HCT116 (cell line): ENCODE data around the gene NPHP3. TPM values are rescaled to one million over a fixed set of nuclear protein-coding genes. Genes with fewer than 3 reads are reported as not detected.

ENCODE experiments used
- ATAC-seq: fragments of 200-7000 bp; cut with Tn5 transposase; 2 replicates; pipeline ENCODE4 v1.9.1; 2020; ENCODE audit warnings: mild to moderate bottlenecking, moderate library complexity
- BruUV-seq: library from RNA; stranded (reverse); fragments of 400-500 nt; replicated peaks from 2 replicates; lab custom pipeline; 2021; lab: Mats Ljungman, UMichigan
- CTCF ChIA-PET: fragments of 300-600 bp; sonication (Branson Sonifier 250); formaldehyde crosslinking; loops from one replicate; lab custom pipeline; 2021; ENCODE audit warnings: antibody characterized with exemption; lab: Charles Lee
- POLR2A ChIA-PET: fragments of 300-600, 350-600 bp; sonication (Branson Sonifier 250); formaldehyde crosslinking; loops from one replicate; lab custom pipeline; 2021; ENCODE audit warnings: antibody characterized with exemption; lab: Charles Lee
- RAD21 ChIA-PET, 2 experiments: fragments of 300-600 bp; sonication (Branson Sonifier 250); formaldehyde crosslinking; loops; one replicate each; lab custom pipeline; 2023; ENCODE audit warnings: low total read pairs in 2 of 2; ENCODE audit not compliant: uncharacterized antibody in 2 of 2, unreplicated experiment in 2 of 2, low non-redundant PET in 1 of 2; lab: Charles Lee
- DNase-seq: peaks from one replicate; pipeline ENCODE4 v3.0.0-alpha.2; 2010; ENCODE audit warnings: low read depth, low spot score
- H2AFZ ChIP-seq: fragments of 200-600 bp; shearing (Covaris generic), sonication (generic); 2 replicates; pipeline ENCODE4 v1.6.1; 2017; ENCODE audit warnings: low read depth, mixed run types, mixed read lengths, antibody characterized with exemption, low read length; ENCODE audit not compliant: poor library complexity, severe bottlenecking
- H3K27ac ChIP-seq: 2 replicates; pipeline ENCODE4 v1.5.1; 2012; ENCODE audit warnings: low read depth, low read length
- H3K27me3 ChIP-seq: fragments of 200-600 bp; sonication (generic); 2 replicates; pipeline ENCODE4 v1.6.1; 2016; ENCODE audit warnings: mixed run types, low read length, mixed read lengths; ENCODE audit not compliant: insufficient read depth
- H3K36me3 ChIP-seq, 2 experiments: fragments of 200-500 bp in 1 of 2; fragments of 200-600 bp in 1 of 2; sonication (Bioruptor generic) in 1 of 2; sonication (generic) in 1 of 2; 2 replicates each; pipeline versions ENCODE4 v1.5.1 to v1.6.1; 2014 to 2016; ENCODE audit warnings: low read length in 2 of 2, inconsistent platforms in 1 of 2, mixed read lengths in 1 of 2, mixed run types in 1 of 2; ENCODE audit not compliant: insufficient read depth in 2 of 2, control insufficient read depth in 1 of 2
- H3K4me1 ChIP-seq, 2 experiments: fragments of 200-600 bp in 1 of 2; sonication (generic) in 1 of 2; 2 replicates each; pipeline versions ENCODE4 v1.5.1 to v1.6.1; 2012 to 2017; ENCODE audit warnings: low read length in 2 of 2, inconsistent platforms in 1 of 2, mild to moderate bottlenecking in 1 of 2, mixed read lengths in 1 of 2, mixed run types in 1 of 2, moderate library complexity in 1 of 2; ENCODE audit not compliant: insufficient read depth in 2 of 2, control insufficient read depth in 1 of 2
- H3K4me2 ChIP-seq: fragments of 200-600 bp; sonication (generic); 2 replicates; pipeline ENCODE4 v1.6.1; 2017; ENCODE audit warnings: mixed run types, low read length, mixed read lengths
- H3K4me3 ChIP-seq, 2 experiments: fragments of 200-600 bp in 1 of 2; sonication (generic) in 1 of 2; replicated peaks in 1 of 2; 2 replicates each; pipeline ENCODE4 v1.5.1; 2011 to 2016; ENCODE audit warnings: low read length in 2 of 2, control low read depth in 1 of 2, low read depth in 1 of 2, mild to moderate bottlenecking in 1 of 2, mixed read lengths in 1 of 2, mixed run types in 1 of 2
- H3K79me2 ChIP-seq: fragments of 200-600 bp; sonication (generic); 2 replicates; pipeline ENCODE4 v1.6.1; 2017; ENCODE audit warnings: mild to moderate bottlenecking, mixed run types, low read length, moderate library complexity, mixed read lengths; ENCODE audit not compliant: insufficient read depth
- H3K9ac ChIP-seq: fragments of 200-600 bp; sonication (generic); 2 replicates; pipeline ENCODE4 v1.6.1; 2016; ENCODE audit warnings: low read length, mixed read lengths
- H3K9me2 ChIP-seq: fragments of 200-600 bp; sonication (generic), shearing (Covaris generic); 2 replicates; pipeline ENCODE4 v1.6.1; 2017; ENCODE audit warnings: mixed run types, mild to moderate bottlenecking, moderate library complexity; ENCODE audit not compliant: insufficient read depth
- H3K9me3 ChIP-seq, 2 experiments: fragments of 200-500 bp in 1 of 2; fragments of 200-600 bp in 1 of 2; sonication (Bioruptor generic) in 1 of 2; sonication (generic) in 1 of 2; 2 replicates each; pipeline ENCODE4 v1.6.1; 2014 to 2017; ENCODE audit warnings: low read length in 2 of 2, mixed read lengths in 2 of 2, inconsistent platforms in 1 of 2, low read depth in 1 of 2, mild to moderate bottlenecking in 1 of 2, mixed run types in 1 of 2, moderate library complexity in 1 of 2; ENCODE audit not compliant: control insufficient read depth in 1 of 2, insufficient read depth in 1 of 2
- H4K20me1 ChIP-seq: fragments of 200-600 bp; sonication (generic), shearing (Covaris generic); 2 replicates; pipeline ENCODE4 v1.6.1; 2017; ENCODE audit warnings: mixed run types, mild to moderate bottlenecking, moderate library complexity; ENCODE audit not compliant: insufficient read depth
- CBX3 ChIP-seq: IDR thresholded peaks from 2 replicates; pipeline ENCODE4 v1.6.1; 2012; ENCODE audit warnings: low read depth
- CTCF ChIP-seq, 3 experiments: fragments of 200-600 bp in 1 of 3; sonication (generic) in 1 of 3; IDR thresholded peaks in 2 of 3; conservative IDR thresholded peaks in 1 of 3; 2 replicates each; pipeline ENCODE4 v1.5.1; 2012 to 2017; ENCODE audit warnings: low read depth in 2 of 3, low read length in 2 of 3, antibody characterized with exemption in 1 of 3, borderline replicate concordance in 1 of 3, control low read depth in 1 of 3, mild to moderate bottlenecking in 1 of 3, mixed read lengths in 1 of 3, mixed run types in 1 of 3, moderate library complexity in 1 of 3; ENCODE audit not compliant: insufficient read depth in 1 of 3
- EGR1 ChIP-seq: IDR thresholded peaks from 2 replicates; pipeline ENCODE4 v1.6.1; 2012; ENCODE audit warnings: low read depth
- EZH2 ChIP-seq: fragments of 200-600 bp; sonication (generic); IDR thresholded peaks from 2 replicates; pipeline ENCODE4 v1.6.1; 2017; ENCODE audit warnings: antibody characterized with exemption, mixed run types
- EZH2phosphoT487 ChIP-seq: fragments of 200-600 bp; IDR thresholded peaks from 2 replicates; pipeline ENCODE4 v1.6.1; 2018; ENCODE audit warnings: antibody characterized with exemption, borderline replicate concordance
- JUND ChIP-seq: IDR thresholded peaks from 2 replicates; pipeline ENCODE4 v1.6.1; 2012
- MAX ChIP-seq: IDR thresholded peaks from 2 replicates; pipeline ENCODE4 v1.6.1; 2012
- POLR2AphosphoS5 ChIP-seq: IDR thresholded peaks from 2 replicates; pipeline ENCODE4 v1.6.1; 2011; ENCODE audit warnings: mild to moderate bottlenecking, low read depth, low read length, moderate library complexity
- RAD21 ChIP-seq: IDR thresholded peaks from 2 replicates; pipeline ENCODE4 v1.6.1; 2012; ENCODE audit warnings: low read depth, mild to moderate bottlenecking
- SRF ChIP-seq: IDR thresholded peaks from 2 replicates; pipeline ENCODE4 v1.6.1; 2012; ENCODE audit warnings: low read depth
- TCF7L2 ChIP-seq: IDR thresholded peaks from 2 replicates; pipeline ENCODE4 v1.7.0; 2011; ENCODE audit warnings: borderline replicate concordance, inconsistent platforms; ENCODE audit not compliant: insufficient read depth, insufficient read length; ENCODE audit errors: extremely low read depth
- YY1 ChIP-seq: IDR thresholded peaks from 2 replicates; pipeline ENCODE4 v1.6.1; 2011; ENCODE audit warnings: low read length, low read depth, moderate library complexity, mild to moderate bottlenecking; ENCODE audit not compliant: insufficient replicate concordance; ENCODE audit errors: extremely low read depth
- ZBTB33 ChIP-seq: IDR thresholded peaks from 2 replicates; pipeline ENCODE4 v1.6.1; 2011; ENCODE audit warnings: mild to moderate bottlenecking, low read length, moderate library complexity; ENCODE audit not compliant: insufficient replicate concordance; ENCODE audit errors: extremely low read depth
- intact Hi-C: fragments of 100-400 bp; cut with micrococcal nuclease; formaldehyde crosslinking; loops from 2 replicates; pipeline ENCODE4 v1.10.0; 2022
- total RNA-seq: library from RNA; stranded (reverse); gene quantifications from one replicate; pipeline ENCODE4 v1.2.1, GENCODE V29; 2021; ENCODE audit not compliant: unreplicated experiment
- TF ChIP-seq, protein P1 (sequence below): IDR thresholded peaks from 2 replicates; pipeline ENCODE4 v1.6.1; 2012; ENCODE audit warnings: low read depth

NPHP3 gene
- total RNA-seq, 1 experiment from 2014 or later, result 15.5 TPM

DNA sequence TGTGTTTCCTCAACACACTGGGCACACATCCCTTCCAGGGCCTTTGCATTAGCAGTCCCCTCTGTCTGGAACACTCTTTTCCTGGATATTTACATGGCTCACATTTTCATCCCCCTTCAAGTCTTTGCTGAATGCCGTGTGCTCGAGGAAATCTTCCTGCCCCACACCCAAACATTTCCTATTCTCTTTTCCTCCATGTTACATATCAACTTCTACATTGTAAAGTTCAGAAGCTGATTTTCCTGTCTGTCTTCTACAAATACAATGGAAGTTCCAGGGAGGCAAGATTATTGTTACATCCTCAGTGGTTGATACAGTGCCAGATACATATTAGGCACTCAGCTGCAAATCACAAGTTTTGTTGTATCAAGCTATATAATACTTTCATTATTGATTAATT, 66.7 kb downstream of the NPHP3 start:
- TF ChIP-seq CBX3 (no peak), EGR1 (no peak), RAD21 (no peak), EZH2phosphoT487 (no peak), ZBTB33 (no peak), EZH2 (no peak), MAX (no peak), JUND (no peak), POLR2AphosphoS5 (no peak), CTCF (IDR thresholded peaks at IDR 0.05 in 2 of 3, conservative IDR thresholded peaks at IDR 0.05 in 1 of 3; ENCODE audit: borderline replicate concordance in 1 of 3, insufficient read depth in 1 of 3, low read depth in 2 of 3, low read length in 2 of 3) (no peak), YY1 (no peak), TCF7L2 (no peak), SRF (no peak)
- TF ChIP-seq, protein P1, sequence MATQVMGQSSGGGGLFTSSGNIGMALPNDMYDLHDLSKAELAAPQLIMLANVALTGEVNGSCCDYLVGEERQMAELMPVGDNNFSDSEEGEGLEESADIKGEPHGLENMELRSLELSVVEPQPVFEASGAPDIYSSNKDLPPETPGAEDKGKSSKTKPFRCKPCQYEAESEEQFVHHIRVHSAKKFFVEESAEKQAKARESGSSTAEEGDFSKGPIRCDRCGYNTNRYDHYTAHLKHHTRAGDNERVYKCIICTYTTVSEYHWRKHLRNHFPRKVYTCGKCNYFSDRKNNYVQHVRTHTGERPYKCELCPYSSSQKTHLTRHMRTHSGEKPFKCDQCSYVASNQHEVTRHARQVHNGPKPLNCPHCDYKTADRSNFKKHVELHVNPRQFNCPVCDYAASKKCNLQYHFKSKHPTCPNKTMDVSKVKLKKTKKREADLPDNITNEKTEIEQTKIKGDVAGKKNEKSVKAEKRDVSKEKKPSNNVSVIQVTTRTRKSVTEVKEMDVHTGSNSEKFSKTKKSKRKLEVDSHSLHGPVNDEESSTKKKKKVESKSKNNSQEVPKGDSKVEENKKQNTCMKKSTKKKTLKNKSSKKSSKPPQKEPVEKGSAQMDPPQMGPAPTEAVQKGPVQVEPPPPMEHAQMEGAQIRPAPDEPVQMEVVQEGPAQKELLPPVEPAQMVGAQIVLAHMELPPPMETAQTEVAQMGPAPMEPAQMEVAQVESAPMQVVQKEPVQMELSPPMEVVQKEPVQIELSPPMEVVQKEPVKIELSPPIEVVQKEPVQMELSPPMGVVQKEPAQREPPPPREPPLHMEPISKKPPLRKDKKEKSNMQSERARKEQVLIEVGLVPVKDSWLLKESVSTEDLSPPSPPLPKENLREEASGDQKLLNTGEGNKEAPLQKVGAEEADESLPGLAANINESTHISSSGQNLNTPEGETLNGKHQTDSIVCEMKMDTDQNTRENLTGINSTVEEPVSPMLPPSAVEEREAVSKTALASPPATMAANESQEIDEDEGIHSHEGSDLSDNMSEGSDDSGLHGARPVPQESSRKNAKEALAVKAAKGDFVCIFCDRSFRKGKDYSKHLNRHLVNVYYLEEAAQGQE, result no peak
- TF ChIP-seq, all 23 proteins: peak for 0
- no peak overlapping the region for H2AFZ ChIP-seq
- POLR2A ChIA-PET, result no interaction called here
- RAD21 ChIA-PET, result no interaction called here
- peaks cover 17% of the 10 kb centered on the region for H3K79me2 ChIP-seq
- DNase-seq (no peak), ATAC-seq (no peak)
- CTCF ChIA-PET, result no interaction called here
- no TSS peak for BruUV-seq
- H3K27me3 ChIP-seq, result no peaks in the 10 kb centered on the region
- no peak overlapping the region for H3K27ac ChIP-seq
- H3K4me3 ChIP-seq, result no peak overlapping the region
- H3K4me2 ChIP-seq, result no peak overlapping the region
- no peaks in the 10 kb centered on the region for H3K9me3 ChIP-seq
- no peaks in the 10 kb centered on the region for H3K9me2 ChIP-seq
- no peaks in the 10 kb centered on the region for H3K36me3 ChIP-seq
- H3K4me1 ChIP-seq, result peaks cover 0 to 9% of the 10 kb centered on the region in 2 experiments; a peak in 2 of 4 replicates
- H3K9ac ChIP-seq, result no peak overlapping the region
- H4K20me1 ChIP-seq, result no peaks in the 10 kb centered on the region
- intact Hi-C loops, result no loop called here
